GM23338 (cell line): ENCODE data around the gene RASSF10. TPM values are rescaled to one million over a fixed set of nuclear protein-coding genes. Genes with fewer than 3 reads are reported as not detected.

Experiments used
- ATAC-seq: fragments of 200-7000 bp; cut with Tn5 transposase; 3 replicates; pipeline ENCODE4 v1.9.1; 2020
- DNase-seq: peaks from one replicate; pipeline ENCODE4 v3.0.0-alpha.2; 2015; ENCODE audit warnings: low spot score
- H2AFZ ChIP-seq: fragments of 200-600 bp; sonication (generic); 2 replicates; pipeline ENCODE4 v1.8.0; 2016; ENCODE audit warnings: antibody characterized with exemption, mild to moderate bottlenecking, moderate library complexity
- H3F3A ChIP-seq: fragments of 200-600 bp; sonication (generic); replicated peaks from 2 replicates; pipeline ENCODE4 v1.8.0; 2017; ENCODE audit warnings: antibody characterized with exemption, mixed run types, low read depth
- H3K27ac ChIP-seq: fragments of 200-600 bp; sonication (generic); 2 replicates; pipeline ENCODE4 v1.6.1; 2016; ENCODE audit warnings: low read depth
- H3K27me3 ChIP-seq: fragments of 200-600 bp; sonication (generic); 2 replicates; pipeline ENCODE4 v1.8.0; 2016; ENCODE audit warnings: mild to moderate bottlenecking, mixed run types, moderate library complexity; ENCODE audit not compliant: insufficient read depth
- H3K36me3 ChIP-seq: fragments of 200-600 bp; sonication (generic); 2 replicates; pipeline ENCODE4 v1.8.0; 2016; ENCODE audit warnings: mild to moderate bottlenecking; ENCODE audit not compliant: insufficient read depth
- H3K4me1 ChIP-seq: fragments of 200-600 bp; sonication (generic); 2 replicates; pipeline ENCODE4 v1.8.0; 2016; ENCODE audit warnings: mild to moderate bottlenecking, moderate library complexity; ENCODE audit not compliant: insufficient read depth
- H3K4me2 ChIP-seq: fragments of 200-600 bp; sonication (generic); 2 replicates; pipeline ENCODE4 v1.7.1; 2017; ENCODE audit warnings: mixed run types
- H3K4me3 ChIP-seq: fragments of 200-600 bp; sonication (generic); 2 replicates; pipeline ENCODE4 v1.6.1; 2016; ENCODE audit warnings: mixed run types
- H3K79me2 ChIP-seq: fragments of 200-600 bp; sonication (generic); replicated peaks from 2 replicates; pipeline ENCODE4 v1.8.0; 2017; ENCODE audit warnings: mild to moderate bottlenecking; ENCODE audit not compliant: insufficient read depth
- H3K9me2 ChIP-seq: fragments of 200-600 bp; sonication (generic); 2 replicates; pipeline ENCODE4 v1.8.0; 2017; ENCODE audit not compliant: insufficient read depth
- H4K20me1 ChIP-seq: fragments of 200-600 bp; sonication (generic); replicated peaks from 2 replicates; pipeline ENCODE4 v1.8.0; 2017; ENCODE audit warnings: mild to moderate bottlenecking; ENCODE audit not compliant: insufficient read depth
- H3K27ac Mint-ChIP-seq: 2 replicates; pipeline ENCODE4 v1.8.0; 2020; ENCODE audit warnings: inconsistent platforms, mild to moderate bottlenecking, moderate library complexity, mixed read lengths
- H3K27me3 Mint-ChIP-seq: 3 replicates; pipeline ENCODE4 v1.8.0; 2022; ENCODE audit warnings: low read depth, mild to moderate bottlenecking, moderate library complexity, mixed read lengths, inconsistent platforms; ENCODE audit not compliant: insufficient read depth, poor library complexity
- H3K36me3 Mint-ChIP-seq: 3 replicates; pipeline ENCODE4 v1.8.0; 2021; ENCODE audit warnings: low read depth, mild to moderate bottlenecking, inconsistent platforms, moderate library complexity, mixed read lengths
- H3K4me1 Mint-ChIP-seq: 3 replicates; pipeline ENCODE4 v1.8.0; 2020; ENCODE audit warnings: mild to moderate bottlenecking, inconsistent platforms, mixed read lengths
- H3K4me3 Mint-ChIP-seq: 3 replicates; pipeline ENCODE4 v1.8.0; 2021; ENCODE audit warnings: moderate library complexity, mild to moderate bottlenecking, inconsistent platforms, mixed read lengths
- H3K9me3 Mint-ChIP-seq: 3 replicates; pipeline ENCODE4 v1.8.0; 2020; ENCODE audit warnings: moderate library complexity, mild to moderate bottlenecking, inconsistent platforms, mixed read lengths
- CREB1 ChIP-seq: fragments of 250-450 bp; sonication (Bioruptor Pico); IDR thresholded peaks from 2 replicates; pipeline ENCODE4 v1.5.0; 2020; ENCODE audit warnings: low read depth, mild to moderate bottlenecking, moderate library complexity
- EZH2 ChIP-seq: fragments of 200-600 bp; sonication (generic); IDR thresholded peaks from one replicate; pipeline ENCODE4 v1.8.0; 2017; ENCODE audit warnings: antibody characterized with exemption, mild to moderate bottlenecking, low read depth; ENCODE audit not compliant: unreplicated experiment
- EZH2phosphoT487 ChIP-seq: fragments of 200-600 bp; sonication (generic); IDR thresholded peaks from one replicate; pipeline ENCODE4 v1.8.1; 2018; ENCODE audit warnings: antibody characterized with exemption; ENCODE audit not compliant: unreplicated experiment
- NANOG ChIP-seq: IDR thresholded peaks from 2 replicates; pipeline ENCODE4 v1.6.1; 2016; ENCODE audit warnings: antibody characterized with exemption, borderline replicate concordance
- POLR2AphosphoS5 ChIP-seq: IDR thresholded peaks from 2 replicates; pipeline ENCODE4 v1.6.1; 2016; ENCODE audit warnings: antibody characterized with exemption, low read depth
- REST ChIP-seq: IDR thresholded peaks from one replicate; pipeline ENCODE4 v1.6.1; 2018; ENCODE audit warnings: antibody characterized with exemption; ENCODE audit not compliant: unreplicated experiment
- STAT1 ChIP-seq: IDR thresholded peaks from one replicate; pipeline ENCODE4 v1.6.1; 2016; ENCODE audit warnings: antibody characterized with exemption; ENCODE audit not compliant: unreplicated experiment
- ZNF462 ChIP-seq: fragments of 250-450 bp; sonication (Bioruptor Pico); IDR thresholded peaks from 2 replicates; pipeline ENCODE4 v1.5.0; 2020; ENCODE audit warnings: mild to moderate bottlenecking, moderate library complexity
- polyA plus RNA-seq: library from polyadenylated mRNA; unstranded; fragments of >200 nt; fragmentation: Nextera tagmentation; extraction: Ambion mirVana; gene quantifications from 2 replicates; pipeline ENCODE4 v1.2.1, GENCODE V29; 2016
- total RNA-seq: library from RNA; depleted of rRNA; stranded (reverse); fragments of >200 nt; shearing (Covaris generic); gene quantifications from 2 replicates; pipeline ENCODE4 v1.2.3, GENCODE V29; 2014
- TF ChIP-seq, protein P1 (sequence below), 2 experiments: fragments of 200-600 bp in 1 of 2; sonication (generic) in 1 of 2; conservative IDR thresholded peaks; 2 replicates each; pipeline versions ENCODE4 v1.5.1 to v1.6.1; 2016 to 2017; ENCODE audit warnings: antibody characterized with exemption in 2 of 2, low read depth in 2 of 2, mild to moderate bottlenecking in 2 of 2, moderate library complexity in 1 of 2

RASSF10 gene
- total and polyA plus RNA-seq, 2 experiments from 2014 or later = 0.13 to 1.8 TPM

DNA sequence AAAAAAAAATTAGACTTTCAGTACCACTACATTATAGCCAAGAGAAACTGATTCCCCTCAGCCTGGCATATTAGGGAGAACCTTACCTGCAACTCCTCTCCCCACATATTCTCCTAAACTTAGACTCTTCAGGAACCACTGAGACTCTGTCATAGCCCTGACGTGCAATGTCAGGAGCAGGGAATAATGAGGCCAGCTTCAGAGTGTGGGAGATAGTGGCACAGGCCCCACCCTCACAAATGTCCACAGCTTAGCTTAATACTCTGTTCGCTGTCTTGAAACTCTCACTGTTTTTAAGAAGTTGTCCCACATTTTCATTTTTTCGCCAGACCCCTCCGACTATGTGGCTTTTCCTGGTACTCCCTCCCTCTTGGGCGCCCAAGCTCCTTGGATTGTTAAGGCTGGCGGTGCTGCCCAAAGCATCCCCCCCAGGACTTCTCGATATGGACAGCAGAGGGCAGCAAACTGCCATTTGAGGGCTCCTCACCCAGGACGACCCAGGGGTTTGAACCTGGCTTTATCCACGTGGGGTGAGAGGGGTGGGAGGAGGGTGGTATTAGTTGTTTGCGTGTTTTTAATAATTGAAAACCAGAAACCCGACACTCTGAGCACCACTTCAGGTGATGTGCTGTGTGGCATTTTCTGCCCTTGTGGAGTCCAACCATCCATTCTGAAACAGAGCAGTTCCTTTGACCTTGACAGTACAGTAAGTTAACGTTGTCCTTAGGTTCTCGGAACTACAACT lies 45.2 kb upstream of the RASSF10 start:
- DNase-seq (peak; percentile 88), ATAC-seq (peak; percentile 99)
- Histone ChIP-seq H3K4me2 (no peak overlapping the region), H2AFZ (peak overlapping the region; percentile 73; the same call in 1 of the 2 replicates), H3K9me2 (no peaks in the 10 kb centered on the region), H3K4me1 (no peaks in the 10 kb centered on the region), H3K79me2 (no peaks in the 10 kb centered on the region), H3K36me3 (no peaks in the 10 kb centered on the region), H4K20me1 (no peaks in the 10 kb centered on the region), H3F3A (no peaks in the 10 kb centered on the region), H3K27ac (no peak overlapping the region), H3K27me3 (no peaks in the 10 kb centered on the region), H3K4me3 (no peak overlapping the region)
- no peaks in the 10 kb centered on the region; the same call in 2 of the 3 replicates for H3K4me1 Mint-ChIP-seq
- no peak overlapping the region for H3K4me3 Mint-ChIP-seq
- H3K36me3 Mint-ChIP-seq = no peaks in the 10 kb centered on the region
- peaks cover 7% of the 10 kb centered on the region for H3K27me3 Mint-ChIP-seq
- no peak overlapping the region for H3K27ac Mint-ChIP-seq
- H3K9me3 Mint-ChIP-seq = no peaks in the 10 kb centered on the region
- TF ChIP-seq REST (no peak), CREB1 (CRISPR knock-in tag) (no peak), NANOG (no peak), POLR2AphosphoS5 (no peak), EZH2 (no peak)
- TF ChIP-seq, protein P1, sequence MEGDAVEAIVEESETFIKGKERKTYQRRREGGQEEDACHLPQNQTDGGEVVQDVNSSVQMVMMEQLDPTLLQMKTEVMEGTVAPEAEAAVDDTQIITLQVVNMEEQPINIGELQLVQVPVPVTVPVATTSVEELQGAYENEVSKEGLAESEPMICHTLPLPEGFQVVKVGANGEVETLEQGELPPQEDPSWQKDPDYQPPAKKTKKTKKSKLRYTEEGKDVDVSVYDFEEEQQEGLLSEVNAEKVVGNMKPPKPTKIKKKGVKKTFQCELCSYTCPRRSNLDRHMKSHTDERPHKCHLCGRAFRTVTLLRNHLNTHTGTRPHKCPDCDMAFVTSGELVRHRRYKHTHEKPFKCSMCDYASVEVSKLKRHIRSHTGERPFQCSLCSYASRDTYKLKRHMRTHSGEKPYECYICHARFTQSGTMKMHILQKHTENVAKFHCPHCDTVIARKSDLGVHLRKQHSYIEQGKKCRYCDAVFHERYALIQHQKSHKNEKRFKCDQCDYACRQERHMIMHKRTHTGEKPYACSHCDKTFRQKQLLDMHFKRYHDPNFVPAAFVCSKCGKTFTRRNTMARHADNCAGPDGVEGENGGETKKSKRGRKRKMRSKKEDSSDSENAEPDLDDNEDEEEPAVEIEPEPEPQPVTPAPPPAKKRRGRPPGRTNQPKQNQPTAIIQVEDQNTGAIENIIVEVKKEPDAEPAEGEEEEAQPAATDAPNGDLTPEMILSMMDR (conservative IDR thresholded peaks at IDR 0.05; ENCODE audit: low read depth in 2 of 2) = peak; percentile 95 to 96

DNA sequence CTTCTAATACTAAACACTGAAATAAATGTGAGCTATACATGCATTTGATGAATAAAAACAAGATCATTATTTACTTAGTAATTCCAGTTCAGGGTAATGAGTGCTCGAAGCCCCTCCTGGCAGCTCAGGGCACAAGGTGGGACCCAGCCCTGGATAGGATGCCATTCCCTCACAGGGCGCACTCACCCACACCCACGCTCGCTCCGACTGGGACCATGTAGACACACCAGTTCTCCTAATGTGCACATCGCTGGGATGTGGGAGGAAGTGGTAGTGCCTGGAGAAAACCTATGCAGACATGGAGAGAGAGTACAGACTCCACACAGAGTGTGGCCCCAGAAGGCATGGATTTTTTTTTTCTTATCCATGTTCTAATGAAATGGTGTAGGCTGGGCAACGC lies 44.5 kb upstream of the RASSF10 start:
- Histone ChIP-seq H3K27ac (no peak overlapping the region), H3K9me2 (no peaks in the 10 kb centered on the region), H3K36me3 (no peaks in the 10 kb centered on the region), H3F3A (no peaks in the 10 kb centered on the region), H3K4me1 (no peaks in the 10 kb centered on the region), H3K27me3 (no peaks in the 10 kb centered on the region), H3K79me2 (no peaks in the 10 kb centered on the region), H4K20me1 (no peaks in the 10 kb centered on the region), H3K4me2 (no peak overlapping the region), H3K4me3 (no peak overlapping the region), H2AFZ (peak overlapping the region; percentile 73; the same call in 1 of the 2 replicates)
- Mint-ChIP-seq H3K36me3 (no peaks in the 10 kb centered on the region), H3K27me3 (peaks cover 7% of the 10 kb centered on the region), H3K4me3 (no peak overlapping the region), H3K4me1 (no peaks in the 10 kb centered on the region; the same call in 2 of the 3 replicates), H3K9me3 (no peaks in the 10 kb centered on the region), H3K27ac (no peak overlapping the region)
- DNase-seq = no peak
- ATAC-seq = no peak
- TF ChIP-seq ZNF462 (CRISPR knock-in tag) (no peak), NANOG (no peak), EZH2phosphoT487 (no peak), STAT1 (no peak), CREB1 (CRISPR knock-in tag) (no peak)
